GM19324 (cell line): ENCODE data around the gene TDO2.
"Not testable (repeated sequence)": the region's sequence is repeated elsewhere in the genome, so short reads cannot be mapped to it uniquely, and the experiment has no call there.

ENCODE experiments used
- ATAC-seq: cut with Tn5 transposase; IDR thresholded peaks from one replicate; pipeline ENCODE4 v1.9.1; 2021; ENCODE audit warnings: mild to moderate bottlenecking, moderate library complexity; ENCODE audit not compliant: unreplicated experiment, low FRiP score

Gene TDO2

GRCh38 chr4:155903453-155903852 is at the start of gene TDO2:
TDO2 (plus strand) TSS chr4:155903696; CDS start chr4:155903759, 63 bp downstream.
- no peak for ATAC-seq

DNA sequence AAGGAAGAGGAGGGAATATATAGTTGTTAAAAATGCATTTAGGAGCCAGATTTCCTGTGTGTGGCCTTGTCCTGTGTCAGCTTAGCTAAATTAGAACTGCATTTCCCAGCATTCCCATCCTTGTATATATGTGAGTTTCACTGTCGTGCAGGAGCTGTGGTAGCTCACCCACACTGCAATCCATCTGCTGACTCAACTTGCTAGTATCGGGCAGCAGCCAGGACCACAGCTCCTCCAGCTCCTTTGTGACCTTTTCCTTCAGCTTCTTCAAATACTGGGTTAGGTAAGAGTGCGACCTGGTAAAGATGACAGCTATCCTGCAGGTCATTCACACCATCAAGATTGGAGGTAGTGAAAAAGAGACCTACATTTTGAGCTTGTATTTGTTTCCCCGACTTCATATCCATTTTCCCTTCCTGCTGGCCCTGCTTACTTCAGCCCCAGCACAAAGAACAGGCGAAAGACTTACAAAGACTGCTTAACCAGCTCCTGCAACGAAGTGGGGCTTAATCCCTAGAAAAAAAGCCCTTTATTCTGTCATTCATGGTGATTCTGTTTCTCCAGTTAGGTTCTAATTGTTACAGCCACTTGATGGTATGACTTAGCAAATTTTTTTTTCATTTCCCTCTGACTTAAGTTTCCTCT is 48.8 kb upstream of the TDO2 start:
- no peak for ATAC-seq

DNA sequence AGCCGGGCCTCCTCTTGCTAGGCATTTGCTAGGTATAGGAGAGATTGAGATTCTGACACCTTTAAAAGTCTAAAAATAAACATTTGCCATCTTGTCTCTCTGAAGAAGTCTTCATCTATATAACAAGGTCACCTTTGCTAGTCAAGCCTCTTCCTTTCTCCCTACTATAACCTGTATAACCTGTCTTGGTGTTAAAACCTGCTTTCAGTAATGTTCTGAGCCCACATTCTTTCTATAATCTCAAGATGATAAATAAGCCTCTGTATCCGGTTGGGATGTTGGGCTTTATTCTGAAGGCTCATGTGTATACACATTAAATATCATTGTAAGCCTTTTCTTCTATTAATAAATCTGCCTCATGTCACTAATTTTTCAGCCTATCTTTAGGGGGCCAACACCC is 47.6 kb upstream of the TDO2 start:
- no peak for ATAC-seq

DNA sequence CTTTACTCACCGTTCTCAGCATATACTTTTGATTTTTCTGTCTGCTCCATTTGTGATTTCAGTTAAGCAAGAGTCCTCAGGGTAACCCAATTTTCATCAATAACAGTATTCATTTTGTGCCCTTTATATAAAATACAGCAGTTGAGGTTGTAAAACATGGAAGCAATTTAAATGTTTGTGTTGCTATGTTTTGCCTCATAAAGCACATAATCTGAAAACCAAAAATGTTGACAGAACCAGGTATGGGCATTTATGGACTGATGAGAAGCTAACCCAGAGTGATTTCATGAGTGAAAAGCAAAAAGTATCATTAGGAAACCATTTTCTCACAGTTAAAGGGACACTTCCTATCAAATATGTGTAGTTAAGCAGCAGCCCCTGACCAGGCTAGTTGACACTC is 37.3 kb upstream of the TDO2 start, which contains the start of gene ASIC5:
ASIC5 (minus strand) TSS at position 101 of the 400 bp plus-strand sequence; CDS start at position 50, 51 bp downstream.
- ATAC-seq = no peak

- no peak for ATAC-seq
Measured at GRCh38 chr4:155875878-155876277, 27.6 kb upstream of the TDO2 start.

DNA sequence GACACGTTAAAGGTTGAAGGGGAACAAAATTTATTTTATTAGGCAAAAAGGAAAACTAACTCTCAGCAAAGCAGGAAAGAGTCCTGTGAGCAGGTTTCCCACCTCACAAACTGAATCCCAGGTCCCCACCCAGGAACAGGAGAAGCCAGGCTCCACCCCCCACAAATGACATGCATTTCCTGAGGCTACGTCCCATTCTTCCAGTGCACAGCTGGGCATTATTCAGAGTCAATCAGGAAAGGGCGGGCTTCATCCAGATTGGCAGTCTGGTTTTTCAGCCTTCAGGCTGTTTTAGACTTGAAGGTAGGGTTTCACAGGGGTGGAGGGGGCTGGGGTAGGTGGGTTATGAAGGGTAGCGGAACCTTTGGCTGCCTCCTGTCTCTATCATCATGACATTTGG is 25.5 kb upstream of the TDO2 start:
- ATAC-seq = no peak

- ATAC-seq = no peak
Measured at GRCh38 chr4:155878611-155879010, 24.9 kb upstream of the TDO2 start.

- no peak for ATAC-seq
Measured at GRCh38 chr4:155879767-155880166, 23.7 kb upstream of the TDO2 start.

DNA sequence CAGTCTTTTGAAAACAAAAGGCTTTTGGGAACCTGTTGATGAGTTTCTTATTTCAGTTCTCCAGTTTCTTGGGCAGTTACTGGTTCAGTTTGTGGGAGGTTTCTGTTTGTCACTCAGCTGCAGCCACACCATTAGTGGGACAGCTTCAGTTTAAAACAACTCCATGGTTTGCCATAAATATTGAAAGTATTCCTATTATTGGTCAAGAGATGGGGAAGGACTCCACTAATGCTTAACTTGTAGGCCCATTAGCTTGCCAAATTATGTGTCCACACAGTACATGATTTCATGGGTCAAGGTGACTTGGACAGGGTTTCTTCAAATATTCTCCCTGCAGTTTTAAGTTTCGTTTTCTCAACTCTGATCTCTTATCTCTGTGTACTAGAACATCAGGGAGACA is 21.9 kb upstream of the TDO2 start:
- ATAC-seq = peak; percentile 73

DNA sequence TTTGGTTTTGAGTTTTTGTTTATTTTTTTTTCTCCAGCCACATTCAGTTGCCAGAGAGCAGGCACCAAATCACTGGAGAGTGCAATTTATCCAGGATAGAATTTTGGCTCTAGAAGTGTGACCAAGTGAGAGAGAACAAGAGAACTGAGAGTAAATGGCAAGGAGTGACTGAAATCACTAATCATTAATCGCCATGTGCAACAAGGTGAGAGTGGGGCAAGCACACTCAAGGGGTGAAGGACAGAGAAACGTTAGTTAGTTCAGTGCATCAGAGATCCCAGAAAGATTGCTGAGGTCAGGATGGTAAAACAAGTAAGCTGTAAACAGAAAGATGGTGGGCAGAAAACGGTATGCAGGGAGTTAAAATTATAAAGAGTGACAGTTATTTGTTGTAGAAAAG is 19.6 kb upstream of the TDO2 start:
- no peak for ATAC-seq

- ATAC-seq = no peak
Measured at GRCh38 chr4:155885666-155886065, 17.8 kb upstream of the TDO2 start.

DNA sequence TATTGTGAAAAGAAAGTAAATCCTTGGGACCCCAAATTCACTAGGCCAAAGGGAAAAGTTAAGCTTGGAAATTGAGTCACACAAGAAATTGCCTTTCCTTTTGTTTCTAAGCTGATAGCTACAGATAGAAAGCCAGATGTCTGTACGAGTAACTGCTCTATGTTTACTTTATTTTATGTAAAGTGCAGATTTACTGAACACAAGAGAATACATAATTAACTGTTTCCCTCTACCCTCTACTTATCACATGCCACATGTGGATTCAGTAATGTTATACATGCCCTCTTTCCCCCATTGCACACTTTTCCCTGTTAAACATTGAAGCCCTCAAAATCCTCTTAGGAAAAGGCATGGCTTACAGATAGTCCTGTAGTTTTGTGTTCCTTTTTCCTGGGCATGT is 16.5 kb upstream of the TDO2 start:
- ATAC-seq = no peak

DNA sequence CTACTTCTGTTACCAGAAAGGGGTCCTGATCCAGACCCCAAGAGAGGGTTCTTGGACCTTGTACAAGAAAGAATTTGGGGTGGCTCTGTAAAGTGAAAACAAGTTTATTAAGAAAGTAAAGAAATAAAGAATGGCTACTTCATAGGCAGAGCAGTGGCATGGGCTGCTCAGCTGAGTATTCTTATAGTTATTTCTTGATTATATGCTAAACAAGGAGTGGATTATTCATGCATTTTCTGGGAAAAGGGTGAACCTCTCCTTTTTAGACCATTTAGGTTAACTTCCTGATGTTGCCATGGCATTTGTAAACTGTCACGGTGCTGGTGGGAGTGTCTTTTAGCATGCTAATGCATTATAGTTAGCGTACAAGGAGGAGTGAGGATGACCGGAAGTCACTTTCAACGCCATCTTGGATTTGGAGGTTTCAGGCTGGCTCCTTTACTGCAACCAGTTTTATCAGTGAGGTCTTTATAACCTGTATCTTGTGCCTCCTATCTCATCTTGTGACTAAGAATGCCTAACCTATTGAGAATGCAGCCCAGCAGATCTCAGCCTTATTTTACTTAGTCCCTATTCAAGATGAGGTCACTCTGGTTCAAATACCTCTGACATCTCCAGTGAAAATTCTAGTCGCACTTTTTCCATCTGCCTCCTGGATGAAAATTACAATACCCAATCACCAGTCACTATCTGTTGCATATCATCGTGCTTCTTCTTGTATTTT is 15.5 kb upstream of the TDO2 start:
- ATAC-seq = no peak

- peak; percentile 89 for ATAC-seq
Measured at GRCh38 chr4:155889031-155889793, 14.3 kb upstream of the TDO2 start.

- no peak for ATAC-seq
Measured at GRCh38 chr4:155889946-155890345, 13.6 kb upstream of the TDO2 start.

GRCh38 chr4:155891058-155891457 is 12.4 kb upstream of the TDO2 start:
- no peak for ATAC-seq

DNA sequence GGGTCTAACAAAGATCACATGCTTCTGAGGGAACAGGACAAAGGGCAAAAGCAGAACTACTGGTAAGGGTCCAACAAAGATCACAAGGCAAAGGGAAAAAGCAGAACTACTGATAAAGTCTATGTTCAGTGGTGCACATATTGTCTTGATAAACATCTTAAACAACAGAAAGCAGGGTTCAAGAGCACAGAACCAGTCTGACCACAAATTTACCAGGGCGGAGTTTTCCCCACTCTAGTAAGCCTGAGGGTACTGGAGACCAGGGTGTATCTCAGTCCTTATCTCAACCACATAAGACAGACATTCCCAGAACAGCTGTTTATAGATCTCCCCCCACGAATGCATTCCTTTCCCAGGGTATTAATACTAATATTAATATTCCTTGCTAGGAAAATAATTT is 5.1 kb upstream of the TDO2 start:
- ATAC-seq = not testable (repeated sequence)

DNA sequence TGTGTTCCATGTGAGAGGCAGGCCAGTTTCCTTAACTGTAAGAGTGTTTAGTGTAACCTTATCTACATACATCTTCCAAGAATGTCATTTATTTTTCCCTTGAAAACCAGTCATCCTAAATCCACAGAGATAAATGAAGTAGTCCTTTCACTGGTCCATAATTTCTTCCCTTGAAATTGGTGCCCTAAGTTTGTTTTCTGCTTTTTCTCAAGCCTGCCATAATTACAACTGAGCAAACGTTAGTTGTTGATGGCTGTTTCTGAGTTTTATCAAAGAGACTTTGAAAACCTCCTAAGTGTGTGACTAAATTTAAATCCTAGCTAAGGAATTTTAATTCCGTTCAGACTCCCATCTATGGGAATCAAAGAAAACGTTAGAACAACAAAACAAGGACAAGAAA is 3.6 kb upstream of the TDO2 start:
- ATAC-seq = no peak

GRCh38 chr4:155900381-155900780 is 3.1 kb upstream of the TDO2 start:
- peak; percentile 50 for ATAC-seq

DNA sequence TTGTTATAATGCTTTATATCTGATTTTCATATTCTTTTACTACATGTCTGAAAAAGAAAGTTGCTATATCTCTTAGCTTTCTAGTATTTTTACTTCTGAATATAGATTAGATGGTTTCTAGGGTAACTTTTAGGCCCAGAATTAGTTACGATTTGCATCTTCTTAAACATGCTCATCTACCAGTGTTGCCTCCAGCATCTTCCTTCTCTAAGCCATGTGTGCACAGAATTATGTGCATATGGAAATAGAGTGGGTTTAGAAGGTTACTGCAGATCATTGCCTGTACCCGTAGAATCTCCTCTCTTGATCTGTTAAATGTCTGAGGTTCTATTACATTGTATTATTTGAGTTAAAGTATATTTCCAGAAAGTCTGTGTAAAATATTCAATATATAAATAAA is 2.5 kb upstream of the TDO2 start:
- ATAC-seq = peak; percentile 44

DNA sequence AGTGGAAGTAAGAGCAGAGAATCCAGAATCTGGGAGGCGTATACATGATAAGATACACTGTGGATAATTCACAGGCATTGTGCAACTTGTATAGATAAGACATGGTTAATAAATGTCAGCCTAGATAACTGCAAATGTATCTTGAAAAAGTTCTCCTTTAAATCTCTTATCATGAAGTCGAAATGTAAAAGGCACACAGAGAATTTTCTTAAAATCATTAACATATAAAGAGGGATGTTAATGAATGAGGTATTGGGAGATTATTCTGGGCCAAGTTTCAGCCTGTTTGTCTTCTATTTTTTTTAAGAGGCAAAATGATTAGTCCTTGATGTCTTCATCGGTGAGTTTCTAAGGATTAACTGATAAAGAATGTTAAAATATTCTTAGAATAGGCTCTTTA is 835 bp downstream of the TDO2 start:
- ATAC-seq = no peak
